ENCODE data around the gene PWWP2B. TPM values are rescaled to one million over a fixed set of nuclear protein-coding genes. Genes with fewer than 3 reads are reported as not detected.

Gene PWWP2B
- total RNA-seq, 1 experiment from 2014 or later, result 4.2 TPM

- no peak overlapping the region for H3K27ac ChIP-seq
- H3K27me3 ChIP-seq (replicated peaks), result no peaks in the 10 kb centered on the region; the same call in 1 of the 2 replicates
- no peaks in the 10 kb centered on the region for H3K9me3 ChIP-seq (replicated peaks)
- no peaks in the 10 kb centered on the region for H3K36me3 ChIP-seq
- no peak for DNase-seq (ENCODE audit: low read depth in 1 of 2, low spot score in 2 of 2)
- H3K4me1 ChIP-seq (replicated peaks), result no peaks in the 10 kb centered on the region
- no peak overlapping the region for H3K4me3 ChIP-seq
Measured at GRCh38 chr10:132368881-132369635, 27.9 kb upstream of the PWWP2B start.

GRCh38 chr10:132369636-132370185 lies 27.3 kb upstream of the PWWP2B start:
- Histone ChIP-seq H3K36me3 (no peaks in the 10 kb centered on the region), H3K4me1 (replicated peaks) (no peaks in the 10 kb centered on the region), H3K27ac (no peak overlapping the region), H3K27me3 (replicated peaks) (no peaks in the 10 kb centered on the region; the same call in 1 of the 2 replicates), H3K9me3 (replicated peaks) (no peaks in the 10 kb centered on the region), H3K4me3 (no peak overlapping the region)
- no peak for DNase-seq (ENCODE audit: low read depth in 1 of 2, low spot score in 2 of 2)

GRCh38 chr10:132370426-132371340 lies 26.3 kb upstream of the PWWP2B start:
- Histone ChIP-seq H3K27me3 (replicated peaks) (no peaks in the 10 kb centered on the region; the same call in 1 of the 2 replicates), H3K4me1 (replicated peaks) (no peaks in the 10 kb centered on the region)

GRCh38 chr10:132371641-132372081 lies 25.3 kb upstream of the PWWP2B start:
- DNase-seq (ENCODE audit: low read depth in 1 of 2, low spot score in 2 of 2), result peak in 1 of 2 experiments; percentile 26
- H3K9me3 ChIP-seq (replicated peaks), result no peaks in the 10 kb centered on the region
- H3K27me3 ChIP-seq (replicated peaks), result no peaks in the 10 kb centered on the region; the same call in 1 of the 2 replicates
- no peak overlapping the region for H3K4me3 ChIP-seq
- no peak overlapping the region for H3K27ac ChIP-seq
- H3K4me1 ChIP-seq (replicated peaks), result no peaks in the 10 kb centered on the region
- no peaks in the 10 kb centered on the region for H3K36me3 ChIP-seq

More at GRCh38 chr10:132370426-132371340, 26.3 kb upstream of the PWWP2B start:
- no peak overlapping the region for H3K4me3 ChIP-seq
- no peaks in the 10 kb centered on the region for H3K36me3 ChIP-seq
- H3K27ac ChIP-seq, result no peak overlapping the region
- DNase-seq (ENCODE audit: low read depth in 1 of 2, low spot score in 2 of 2), result no peak
- H3K9me3 ChIP-seq (replicated peaks), result no peaks in the 10 kb centered on the region

- Histone ChIP-seq H3K27me3 (replicated peaks) (no peaks in the 10 kb centered on the region; the same call in 1 of the 2 replicates), H3K4me3 (no peak overlapping the region), H3K36me3 (no peaks in the 10 kb centered on the region), H3K4me1 (replicated peaks) (no peaks in the 10 kb centered on the region), H3K9me3 (replicated peaks) (no peaks in the 10 kb centered on the region), H3K27ac (no peak overlapping the region)
- DNase-seq (ENCODE audit: low read depth in 1 of 2, low spot score in 2 of 2), result no peak
Measured at GRCh38 chr10:132372516-132373095, 24.4 kb upstream of the PWWP2B start.

- H3K9me3 ChIP-seq (replicated peaks), result no peaks in the 10 kb centered on the region
- H3K4me3 ChIP-seq, result no peak overlapping the region
- no peaks in the 10 kb centered on the region for H3K27me3 ChIP-seq (replicated peaks)
- H3K27ac ChIP-seq, result no peak overlapping the region
- H3K4me1 ChIP-seq (replicated peaks), result no peaks in the 10 kb centered on the region
- no peaks in the 10 kb centered on the region for H3K36me3 ChIP-seq
- no peak for DNase-seq (ENCODE audit: low read depth in 1 of 2, low spot score in 2 of 2)
Measured at GRCh38 chr10:132373241-132373955, 23.6 kb upstream of the PWWP2B start.

- H3K4me1 ChIP-seq (replicated peaks), result no peaks in the 10 kb centered on the region
- H3K36me3 ChIP-seq, result no peaks in the 10 kb centered on the region
- no peak overlapping the region for H3K4me3 ChIP-seq
- no peaks in the 10 kb centered on the region for H3K27me3 ChIP-seq (replicated peaks)
- no peaks in the 10 kb centered on the region for H3K9me3 ChIP-seq (replicated peaks)
- no peak overlapping the region for H3K27ac ChIP-seq
- DNase-seq (ENCODE audit: low read depth in 1 of 2, low spot score in 2 of 2), result no peak
Measured at GRCh38 chr10:132374176-132374575, 22.8 kb upstream of the PWWP2B start.

- Histone ChIP-seq H3K4me1 (replicated peaks) (no peaks in the 10 kb centered on the region), H3K9me3 (replicated peaks) (no peaks in the 10 kb centered on the region), H3K27me3 (replicated peaks) (no peaks in the 10 kb centered on the region), H3K4me3 (no peak overlapping the region), H3K27ac (no peak overlapping the region), H3K36me3 (no peaks in the 10 kb centered on the region)
- DNase-seq (ENCODE audit: low read depth in 1 of 2, low spot score in 2 of 2), result no peak
Measured at GRCh38 chr10:132374612-132375011, 22.4 kb upstream of the PWWP2B start.

- Histone ChIP-seq H3K4me3 (no peak overlapping the region), H3K9me3 (replicated peaks) (no peaks in the 10 kb centered on the region), H3K36me3 (no peaks in the 10 kb centered on the region), H3K27ac (no peak overlapping the region), H3K4me1 (replicated peaks) (no peaks in the 10 kb centered on the region), H3K27me3 (replicated peaks) (no peaks in the 10 kb centered on the region)
- DNase-seq (ENCODE audit: low read depth in 1 of 2, low spot score in 2 of 2), result no peak
Measured at GRCh38 chr10:132375116-132375794, 21.7 kb upstream of the PWWP2B start.

GRCh38 chr10:132375795-132376297 lies 21.2 kb upstream of the PWWP2B start:
- H3K9me3 ChIP-seq (replicated peaks), result no peaks in the 10 kb centered on the region
- H3K27ac ChIP-seq, result no peak overlapping the region
- H3K36me3 ChIP-seq, result no peaks in the 10 kb centered on the region
- no peaks in the 10 kb centered on the region for H3K4me1 ChIP-seq (replicated peaks)
- no peak overlapping the region for H3K4me3 ChIP-seq
- H3K27me3 ChIP-seq (replicated peaks), result 0 out of 2 replicates have a peak, but pooled peaks cover 3% of the 10 kb centered on the region
- DNase-seq (ENCODE audit: low read depth in 1 of 2, low spot score in 2 of 2), result no peak

GRCh38 chr10:132376394-132376851 lies 20.6 kb upstream of the PWWP2B start:
- Histone ChIP-seq H3K36me3 (no peaks in the 10 kb centered on the region), H3K4me3 (no peak overlapping the region), H3K27ac (no peak overlapping the region), H3K9me3 (replicated peaks) (no peaks in the 10 kb centered on the region), H3K4me1 (replicated peaks) (no peaks in the 10 kb centered on the region), H3K27me3 (replicated peaks) (0 out of 2 replicates have a peak, but pooled peaks cover 3% of the 10 kb centered on the region)
- no peak for DNase-seq (ENCODE audit: low read depth in 1 of 2, low spot score in 2 of 2)

GRCh38 chr10:132377326-132377725 lies 19.7 kb upstream of the PWWP2B start:
- no peak for DNase-seq (ENCODE audit: low read depth in 1 of 2, low spot score in 2 of 2)
- H3K9me3 ChIP-seq (replicated peaks), result no peaks in the 10 kb centered on the region
- no peaks in the 10 kb centered on the region for H3K36me3 ChIP-seq
- H3K27ac ChIP-seq, result no peak overlapping the region
- H3K4me1 ChIP-seq (replicated peaks), result no peaks in the 10 kb centered on the region
- H3K4me3 ChIP-seq, result no peak overlapping the region
- 0 out of 2 replicates have a peak, but pooled peaks cover 3% of the 10 kb centered on the region for H3K27me3 ChIP-seq (replicated peaks)

All from SJSA1 (cell line).